PFSK-1 (cell line): Measurements from ENCODE around the gene DPYD.

Experiments
- FOXP2 ChIP-seq: optimal IDR thresholded peaks from 2 replicates; pipeline ENCODE3; 2011; ENCODE audit warnings: borderline replicate concordance, control low read depth, inconsistent platforms; ENCODE audit not compliant: insufficient read depth; ENCODE audit errors: extremely low read length, extremely low read depth
- POLR2AphosphoS5 ChIP-seq: IDR thresholded peaks from 2 replicates; pipeline ENCODE4 v1.6.1; 2012; ENCODE audit warnings: low read depth, mild to moderate bottlenecking, control low read depth, low read length, moderate library complexity
- REST ChIP-seq, 2 experiments: IDR thresholded peaks; 2 replicates each; pipeline versions ENCODE4 v1.6.1 to v1.8.0; 2011 to 2012; ENCODE audit warnings: low read depth in 2 of 2, low read length in 2 of 2, control low read depth in 1 of 2, inconsistent platforms in 1 of 2, mild to moderate bottlenecking in 1 of 2, moderate library complexity in 1 of 2; ENCODE audit not compliant: insufficient read depth in 1 of 2
- SIN3A ChIP-seq: IDR thresholded peaks from 2 replicates; pipeline ENCODE4 v1.6.1; 2012; ENCODE audit warnings: mild to moderate bottlenecking, low read length, moderate library complexity, borderline replicate concordance; ENCODE audit not compliant: insufficient read depth
- TAF1 ChIP-seq: IDR thresholded peaks from 2 replicates; pipeline ENCODE4 v1.6.1; 2012; ENCODE audit warnings: low read length, control low read depth, borderline replicate concordance; ENCODE audit not compliant: insufficient read depth

DPYD gene

GRCh38 chr1:97277891-97278654 lies 642.8 kb downstream of the DPYD start:
- no peak for TF ChIP-seq POLR2AphosphoS5
- no peak for TF ChIP-seq SIN3A
- TF ChIP-seq REST (IDR thresholded peaks at IDR 0.05; ENCODE audit: insufficient read depth in 1 of 2, low read depth in 2 of 2, low read length in 2 of 2): no peak
- no peak for TF ChIP-seq TAF1
- TF ChIP-seq FOXP2: no peak

- no peak for TF ChIP-seq TAF1
- no peak for TF ChIP-seq FOXP2
- no peak for TF ChIP-seq SIN3A
- TF ChIP-seq REST (IDR thresholded peaks at IDR 0.05; ENCODE audit: insufficient read depth in 1 of 2, low read depth in 2 of 2, low read length in 2 of 2): no peak
- no peak for TF ChIP-seq POLR2AphosphoS5
Measured at GRCh38 chr1:97271916-97272788, 648.7 kb downstream of the DPYD start.

GRCh38 chr1:97270508-97271307 lies 650.1 kb downstream of the DPYD start:
- TF ChIP-seq REST (IDR thresholded peaks at IDR 0.05; ENCODE audit: insufficient read depth in 1 of 2, low read depth in 2 of 2, low read length in 2 of 2) (no peak), TAF1 (no peak), FOXP2 (no peak), POLR2AphosphoS5 (no peak), SIN3A (no peak)

GRCh38 chr1:97265630-97266029 lies 655.2 kb downstream of the DPYD start:
- TF ChIP-seq FOXP2: no peak

GRCh38 chr1:97262842-97263241 lies 658.0 kb downstream of the DPYD start:
- TF ChIP-seq POLR2AphosphoS5 (no peak), REST (IDR thresholded peaks at IDR 0.05; ENCODE audit: insufficient read depth in 1 of 2, low read depth in 2 of 2, low read length in 2 of 2) (no peak), TAF1 (no peak), FOXP2 (no peak), SIN3A (no peak)
